GM10847 (cell line): ENCODE measurements around the gene HNRNPC.

Source experiments
- POLR2A ChIP-seq: IDR thresholded peaks from 2 replicates; pipeline ENCODE4 v1.6.1; 2011; ENCODE audit not compliant: insufficient read length; ENCODE audit errors: extremely low read depth

Gene HNRNPC

DNA sequence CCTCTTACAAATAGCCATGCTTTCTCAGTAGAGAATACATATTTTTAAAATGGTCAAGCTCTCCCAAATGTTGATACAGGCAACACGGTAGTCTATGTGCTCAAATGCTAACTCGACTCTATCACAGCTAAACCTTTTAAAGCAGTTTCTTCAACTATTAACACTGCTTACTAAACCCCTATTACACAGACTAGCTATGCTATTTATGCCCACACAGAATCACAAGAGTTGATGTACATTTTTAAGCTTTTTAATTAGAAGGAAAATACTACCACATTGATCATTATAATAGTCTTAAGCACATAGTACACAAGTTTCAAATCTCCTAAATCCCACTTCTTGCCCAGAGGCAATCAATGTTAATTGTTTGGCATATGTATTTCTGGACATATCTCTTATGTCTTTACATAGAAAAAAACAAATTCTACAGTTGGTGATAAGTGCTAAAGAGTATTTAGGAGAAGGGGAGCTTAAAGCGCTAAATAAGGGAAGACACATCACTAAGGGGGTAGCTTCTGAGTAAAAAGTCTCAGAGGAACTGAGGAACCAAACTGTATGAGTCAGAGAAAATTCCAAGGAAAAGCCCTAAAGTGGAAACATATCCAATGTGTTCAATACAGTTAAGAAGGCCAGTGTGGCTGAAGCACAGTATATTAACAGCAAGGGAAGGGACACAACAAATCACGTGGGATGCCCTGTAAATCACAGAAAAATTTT is 13.7 kb downstream of the HNRNPC start:
- TF ChIP-seq POLR2A: no peak

DNA sequence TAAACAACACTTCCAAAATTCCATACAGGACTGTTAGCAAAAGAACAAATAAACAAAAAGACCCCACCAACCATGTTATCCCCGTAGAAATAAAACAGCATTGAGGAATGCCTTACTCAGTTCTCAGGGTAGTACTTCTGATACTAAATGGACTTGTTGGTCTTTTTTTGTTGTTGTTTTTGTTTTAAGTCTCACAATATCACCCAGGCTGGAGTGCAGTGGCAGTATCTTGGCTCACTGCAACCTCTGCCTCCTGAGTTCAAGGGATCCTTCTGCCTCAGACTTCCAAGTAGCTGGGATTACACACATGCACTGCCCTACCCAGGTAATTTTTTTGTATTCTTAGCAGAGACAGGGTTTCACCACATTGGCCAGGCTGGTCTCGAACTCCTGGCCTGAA is 17.1 kb downstream of the HNRNPC start:
- no peak for TF ChIP-seq POLR2A

DNA sequence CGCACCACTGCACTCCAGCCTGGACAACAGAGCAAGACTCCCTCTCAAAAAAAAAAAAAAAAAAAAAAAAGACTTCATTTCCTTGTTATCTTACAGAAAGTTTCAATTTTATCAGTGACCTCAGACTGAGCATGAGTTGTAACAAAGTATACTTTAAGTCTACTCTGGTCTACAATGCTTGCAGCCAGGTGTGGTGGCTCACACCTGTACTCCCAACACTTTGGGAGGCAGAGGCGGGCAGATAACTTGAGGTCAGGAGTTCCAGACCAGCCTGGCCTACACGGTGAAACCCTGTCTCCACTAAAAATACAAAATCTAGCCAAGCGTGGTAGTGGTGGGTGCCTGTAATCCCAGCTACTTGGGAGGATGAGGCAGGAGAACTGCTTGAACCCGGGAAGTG is 18.0 kb downstream of the HNRNPC start:
- no peak for TF ChIP-seq POLR2A

DNA sequence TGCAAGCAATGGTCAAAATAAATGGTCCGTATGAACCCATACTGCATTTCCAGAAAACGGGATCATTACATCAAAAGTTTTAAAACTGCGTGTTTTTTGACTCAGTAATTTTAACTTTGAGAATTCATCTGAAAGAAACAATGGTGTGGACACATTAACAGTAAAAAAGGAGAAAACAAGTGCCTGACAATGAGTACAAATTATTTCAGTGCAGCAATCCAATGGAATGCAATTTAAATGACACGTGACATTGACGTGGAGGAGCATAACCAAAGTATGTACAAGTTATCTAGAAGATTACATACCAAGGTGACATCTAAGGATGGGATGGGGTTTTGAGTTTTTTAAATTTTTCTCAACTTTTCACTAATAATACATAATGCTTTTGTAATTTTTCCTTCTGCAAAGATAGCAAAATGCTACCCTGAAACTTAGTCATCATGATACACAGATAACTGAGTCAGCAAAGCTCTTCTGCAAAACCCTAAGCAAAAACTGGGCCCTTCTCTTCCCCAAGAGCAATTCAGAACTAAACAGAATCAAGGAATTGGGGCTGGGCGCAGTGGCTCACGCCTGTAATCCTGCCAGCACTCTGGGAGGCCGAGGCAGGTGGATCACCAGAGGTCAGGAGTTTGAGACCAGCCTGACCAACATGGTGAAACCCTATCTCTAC is 20.4 kb downstream of the HNRNPC start:
- TF ChIP-seq POLR2A: no peak

DNA sequence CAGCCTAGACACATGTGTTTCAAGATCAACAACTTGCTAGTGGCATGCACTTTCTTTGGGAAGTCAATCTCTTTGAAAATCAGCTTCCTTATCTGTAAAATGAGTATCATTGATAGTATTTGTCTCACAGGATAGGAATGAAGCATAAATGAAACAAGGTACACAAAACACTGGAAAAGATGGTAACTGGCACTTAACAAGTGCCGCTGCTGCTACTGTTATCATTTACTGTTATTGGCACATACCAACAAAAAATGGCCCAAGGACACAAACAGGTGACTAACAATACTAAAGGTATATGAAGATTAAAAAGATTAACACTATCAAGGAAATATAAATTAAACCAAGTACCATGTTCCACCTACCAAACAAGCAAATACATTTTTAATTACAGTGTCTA is 20.9 kb downstream of the HNRNPC start:
- TF ChIP-seq POLR2A: no peak

DNA sequence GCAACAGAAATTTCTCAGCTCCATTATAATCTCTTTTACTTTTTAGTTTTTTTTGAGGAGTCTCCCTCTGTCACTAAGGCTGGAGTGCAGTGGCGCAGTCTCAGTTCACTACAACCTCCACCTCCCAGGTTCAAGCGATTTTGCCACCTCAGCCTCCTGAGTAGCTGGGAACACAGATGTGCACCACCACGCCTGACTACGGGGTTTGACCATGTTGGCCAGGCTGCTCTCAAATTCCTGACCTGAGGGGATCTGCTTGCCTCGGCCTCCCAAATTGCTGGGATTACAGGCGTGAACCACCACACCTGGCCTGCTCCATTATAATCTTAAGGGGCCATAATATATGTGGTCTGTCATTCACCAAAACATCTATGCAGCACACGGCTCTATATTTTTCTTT is 23.4 kb downstream of the HNRNPC start:
- TF ChIP-seq POLR2A: no peak

DNA sequence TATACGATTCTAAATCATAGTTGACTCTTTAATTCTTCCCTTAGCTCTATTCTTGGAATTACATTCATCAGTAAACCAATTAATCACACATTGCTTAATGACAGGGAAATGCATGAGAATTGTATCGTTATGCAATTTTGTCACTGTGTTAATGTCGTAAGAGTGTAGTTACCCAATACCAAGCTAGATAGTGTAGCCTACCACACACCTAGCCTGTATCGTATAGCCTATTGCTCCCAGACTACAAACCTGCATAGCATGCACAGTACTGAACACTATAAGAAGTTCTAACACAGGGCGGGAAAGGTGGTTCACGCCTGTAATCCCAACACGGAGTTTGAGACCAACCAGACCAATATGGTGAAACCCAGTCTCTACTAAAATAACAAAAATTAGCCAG is 24.7 kb downstream of the HNRNPC start:
- no peak for TF ChIP-seq POLR2A

DNA sequence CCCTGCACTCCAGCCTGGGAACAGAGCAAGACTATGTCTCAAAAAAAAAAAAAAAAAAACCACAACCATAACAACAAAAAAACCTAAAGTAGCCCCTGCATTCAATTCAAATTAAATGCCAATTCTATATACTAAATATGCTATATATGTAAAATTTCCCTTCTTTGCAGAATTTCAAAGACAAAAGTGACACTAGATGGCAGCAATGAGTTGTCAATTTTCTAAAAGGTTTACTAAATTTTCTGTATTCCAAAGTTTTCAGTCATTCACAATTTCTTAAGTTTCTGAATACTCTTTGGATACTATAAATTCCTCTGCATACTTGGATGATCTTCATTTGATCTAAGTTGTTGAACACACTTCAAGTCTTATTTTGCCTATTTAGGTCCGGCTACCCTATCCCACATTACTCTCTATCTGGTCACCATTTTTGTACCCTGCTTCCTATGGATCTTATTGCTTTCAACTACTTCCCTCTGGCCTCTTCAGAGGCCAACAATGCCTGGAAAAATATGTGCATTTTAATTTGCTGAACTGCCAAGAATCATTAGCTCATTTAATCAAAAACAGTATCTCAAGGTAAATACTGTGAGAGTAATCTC is 27.9 kb downstream of the HNRNPC start:
- TF ChIP-seq POLR2A: no peak

DNA sequence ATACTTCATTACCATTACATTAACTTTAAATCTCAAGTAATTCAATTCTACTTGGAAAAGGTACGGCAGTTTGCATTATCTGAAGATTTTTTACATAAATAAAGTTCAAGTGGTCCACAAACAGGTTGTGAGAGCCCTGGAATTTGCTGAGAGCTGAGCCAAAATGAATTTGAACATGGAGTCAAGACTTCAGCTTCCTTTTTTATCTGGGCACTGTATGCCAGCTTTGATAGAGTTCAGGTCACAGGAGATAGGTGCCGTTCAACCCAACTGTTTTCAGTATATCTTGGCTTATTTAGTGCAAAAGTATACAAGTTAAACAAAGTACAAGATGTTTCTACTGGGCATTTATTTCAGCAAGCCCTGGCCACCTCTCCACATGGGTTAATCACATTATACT is 28.8 kb downstream of the HNRNPC start:
- no peak for TF ChIP-seq POLR2A

DNA sequence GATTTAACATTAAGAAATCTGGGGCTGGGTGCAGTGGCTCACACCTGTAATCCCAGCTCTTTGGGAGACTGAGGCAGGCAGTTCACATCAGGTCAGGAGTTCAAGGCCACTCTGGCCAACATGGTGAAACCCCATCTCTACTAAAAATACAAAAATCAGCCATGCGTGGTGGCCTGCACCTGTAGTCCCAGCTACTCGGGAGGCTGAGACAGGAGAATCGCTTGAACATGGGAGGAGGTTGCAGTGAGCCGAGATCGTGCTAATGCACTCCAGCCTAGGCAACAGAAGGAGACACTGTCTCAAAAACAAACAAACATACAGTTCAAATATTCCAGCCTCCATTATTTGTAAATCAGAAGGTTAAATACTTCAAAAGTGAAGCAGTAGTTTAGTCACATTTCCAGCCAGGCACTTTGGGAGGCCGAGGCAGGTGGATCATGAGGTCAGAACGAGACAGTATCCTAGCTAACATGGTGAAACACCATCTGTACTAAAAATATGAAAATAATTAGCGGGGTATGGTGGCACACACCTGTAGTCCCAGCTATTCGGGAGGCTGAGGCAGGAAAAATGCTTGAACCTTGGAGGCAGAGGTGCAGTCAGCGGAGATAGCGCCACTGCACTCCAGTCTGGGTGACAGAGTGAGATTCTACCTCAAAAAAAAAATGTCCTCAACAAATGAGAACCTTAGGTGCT is 30.3 kb downstream of the HNRNPC start:
- TF ChIP-seq POLR2A: no peak

DNA sequence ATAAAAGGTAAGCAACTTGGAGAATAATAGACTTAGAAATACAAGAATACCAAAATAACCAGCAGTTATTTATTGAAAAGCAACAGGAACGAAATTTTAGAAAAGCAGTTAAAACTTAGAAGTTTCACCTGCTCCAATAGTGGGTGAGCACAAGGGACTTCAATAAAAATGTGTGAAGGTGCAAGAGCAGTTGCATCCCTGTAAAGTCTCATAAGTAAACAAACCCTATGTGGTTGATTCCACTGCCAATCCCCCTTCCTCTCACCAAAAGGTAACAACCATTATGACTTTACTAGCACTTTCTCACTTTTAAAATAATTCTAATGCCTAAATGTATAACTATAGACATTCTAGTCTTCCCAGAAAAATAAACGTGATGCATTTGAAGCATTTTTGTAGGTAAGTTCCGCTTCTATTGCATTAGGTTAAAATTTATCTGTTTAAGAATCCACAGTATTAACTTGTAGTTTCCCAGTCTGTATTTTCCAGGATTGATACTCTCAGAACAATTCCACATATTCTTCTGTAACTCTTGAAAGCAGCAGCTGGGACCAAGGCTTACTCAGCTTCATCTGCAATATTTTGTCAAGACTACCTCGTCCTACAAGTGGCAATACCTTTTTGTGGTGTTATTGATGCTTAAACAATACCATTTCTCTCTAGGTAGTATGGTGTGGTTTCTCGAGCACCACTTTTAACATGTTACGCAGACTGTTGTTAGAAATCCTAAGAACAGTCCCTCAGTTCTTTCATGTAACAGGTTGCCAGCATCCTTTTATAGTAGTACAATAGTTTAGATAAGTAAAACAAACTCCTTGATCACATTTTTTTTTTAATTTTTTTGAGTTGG is 32.1 kb downstream of the HNRNPC start:
- no peak for TF ChIP-seq POLR2A

DNA sequence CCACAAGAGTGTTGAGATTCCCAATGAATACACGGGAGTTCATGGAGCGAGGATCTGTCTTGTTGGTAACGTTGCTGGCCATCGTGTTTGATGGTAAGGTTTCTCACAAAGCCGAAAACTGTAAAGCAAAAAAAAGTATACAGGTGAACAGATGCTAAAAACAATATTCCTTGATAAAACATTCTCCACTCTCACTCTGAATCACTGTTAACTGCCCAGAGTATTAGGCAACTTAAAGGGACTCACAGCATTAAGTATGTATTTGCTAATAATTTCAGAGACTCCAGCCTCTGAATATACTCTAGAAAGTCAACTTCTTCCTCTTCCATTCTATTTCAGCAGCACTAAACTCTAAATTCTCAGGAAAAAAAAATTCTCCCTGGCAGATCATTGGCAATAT is 35.1 kb downstream of the HNRNPC start:
- no peak for TF ChIP-seq POLR2A

DNA sequence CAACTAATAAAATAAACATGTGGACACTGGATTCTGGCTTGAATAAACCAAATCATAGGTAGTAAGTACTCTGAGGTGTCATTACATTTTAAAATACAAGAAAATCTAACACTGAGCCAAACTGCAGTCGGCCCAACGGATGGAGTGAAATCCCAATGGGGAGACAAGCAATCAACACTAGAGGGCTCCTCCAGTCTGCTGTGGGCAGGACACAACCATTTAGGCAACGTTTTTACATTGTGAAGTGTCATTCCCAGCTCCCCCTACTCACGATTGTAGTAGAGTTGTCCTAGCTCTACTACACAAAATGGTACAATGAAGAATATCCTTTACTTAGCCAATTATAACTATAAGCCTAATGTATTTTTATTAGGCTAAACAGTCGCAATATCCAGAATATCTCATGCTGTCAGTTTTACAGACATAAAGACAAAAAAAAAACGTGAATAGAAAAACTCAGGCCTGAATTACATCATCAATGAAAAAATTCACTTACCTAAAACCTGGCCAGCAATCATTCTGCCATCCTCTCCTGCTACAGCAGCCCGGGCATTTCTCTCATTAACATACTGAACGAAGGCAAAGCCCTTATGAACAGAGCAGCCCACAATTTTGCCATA is 35.7 kb downstream of the HNRNPC start:
- no peak for TF ChIP-seq POLR2A

DNA sequence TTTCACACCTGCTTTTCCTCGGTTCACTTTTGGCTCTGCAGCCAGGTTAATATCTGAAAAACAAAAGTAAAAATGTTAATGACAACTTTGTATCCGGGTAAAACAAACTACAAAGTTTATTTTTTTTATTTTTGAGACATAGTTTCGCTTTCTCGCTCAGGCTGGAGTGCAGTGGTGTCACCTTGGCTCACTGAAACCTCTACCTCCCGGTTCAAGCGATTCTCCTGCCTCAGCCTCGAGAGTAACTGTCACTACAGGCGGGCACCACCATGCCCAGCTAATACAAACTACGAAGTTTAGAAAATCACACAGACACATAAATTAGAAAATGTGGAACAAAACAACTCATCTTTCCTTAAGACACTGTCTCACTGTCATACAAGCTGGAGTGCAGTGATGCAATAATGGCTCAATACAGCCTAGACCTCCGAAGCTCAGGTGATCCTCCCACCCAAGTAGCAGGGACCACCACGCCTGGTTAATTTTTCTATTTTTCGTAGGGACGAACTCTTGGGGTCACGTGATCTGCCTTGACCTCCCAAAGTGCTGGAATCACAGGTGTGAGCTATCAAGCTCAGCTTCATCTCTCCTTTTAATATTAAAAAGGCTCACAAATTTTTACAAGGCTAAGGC is 38.1 kb downstream of the HNRNPC start:
- no peak for TF ChIP-seq POLR2A

DNA sequence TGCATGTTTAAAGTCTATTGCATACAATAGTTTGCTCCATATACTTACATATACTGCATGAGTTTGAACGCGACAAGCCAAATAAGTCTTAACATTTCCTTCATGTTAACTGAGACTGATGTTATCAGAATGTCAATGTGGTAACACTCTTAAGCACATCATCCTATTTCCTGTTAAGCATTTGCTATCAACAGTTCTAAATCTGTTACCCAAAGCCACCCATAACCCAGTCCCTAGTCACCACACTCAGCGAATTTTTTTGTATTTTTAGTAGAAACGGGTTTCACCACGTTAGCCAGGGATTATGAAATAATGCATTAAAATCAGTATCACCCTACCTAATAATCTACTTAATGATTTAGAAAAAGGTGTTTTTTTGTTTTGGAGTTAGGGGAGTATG is 39.4 kb downstream of the HNRNPC start:
- no peak for TF ChIP-seq POLR2A

DNA sequence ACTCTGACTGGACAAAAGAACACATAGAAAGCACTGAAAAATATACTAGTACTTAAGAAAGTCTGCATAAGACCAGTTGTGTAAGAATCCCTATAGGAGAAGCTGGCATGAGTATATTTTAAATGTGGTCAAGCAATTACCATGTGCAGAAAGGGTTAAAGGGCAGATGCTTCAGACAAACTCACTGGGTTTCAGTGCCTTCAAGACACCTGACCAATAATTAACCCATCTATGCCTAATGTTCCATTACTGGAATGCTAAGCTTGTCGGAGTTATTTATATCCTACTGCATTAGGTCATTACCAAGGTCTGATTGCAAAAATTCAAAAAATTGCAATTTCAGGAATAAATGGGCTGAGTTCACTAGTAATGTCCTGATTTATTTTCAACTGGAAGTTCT is 41.3 kb downstream of the HNRNPC start:
- no peak for TF ChIP-seq POLR2A
